Pancreas (tissue), 10 donors: Measurements from ENCODE around the gene AMH. TPM values are rescaled to one million over a fixed set of nuclear protein-coding genes. Genes with fewer than 3 reads are reported as not detected.

ENCODE experiments used
- ATAC-seq, 4 donors: fragments of 200-7000 bp; cut with Tn5 transposase; one replicate each; pipeline versions ENCODE4 v1.8.0 to v1.9.1; 2020; ENCODE audit warnings: mild to moderate bottlenecking in 4 of 4, moderate library complexity in 4 of 4
- DNase-seq, 6 donors: peaks; one replicate each; pipeline ENCODE4 v3.0.0-alpha.2; 2020
- FAIRE-seq: peaks from 2 replicates; lab custom pipeline; 2012; peaks lifted over from hg19 to GRCh38; lab: Jason Lieb, UNC
- H3K27ac ChIP-seq, 4 donors: fragments of 200-600 bp; sonication (generic); 1 replicate in 3 of 4; 2 replicates in 1 of 4; pipeline versions ENCODE4 v1.5.0 to v1.8.0; 2020
- H3K27me3 ChIP-seq, 4 donors: fragments of 200-600 bp; one replicate each; pipeline ENCODE4 v1.8.0; 2021
- H3K36me3 ChIP-seq, 3 donors: fragments of 200-600 bp; sonication (generic) in 1 of 3; one replicate each; pipeline versions ENCODE4 v1.5.0 to v1.8.0; 2020 to 2021
- H3K4me1 ChIP-seq, 3 donors: fragments of 200-600 bp; one replicate each; pipeline ENCODE4 v1.8.0; 2021
- H3K4me3 ChIP-seq, 4 donors: fragments of 200-600 bp; sonication (generic) in 2 of 4; one replicate each; pipeline versions ENCODE4 v1.5.0 to v1.8.0; 2020 to 2021
- H3K9me3 ChIP-seq, 4 donors: fragments of 200-600 bp; one replicate each; pipeline ENCODE4 v1.8.0; 2021
- WGBS, 2 donors: extraction: QIAGEN DNeasy Blood & Tissue Kit; methylation state at CpG; one replicate each; pipeline ENCODE4 v1.1.7; 2013; 5-methylcytosine and 5-hydroxymethylcytosine counted together
- intact Hi-C, 3 donors: fragments of 100-400 bp; cut with DNase I; formaldehyde crosslinking; loops; one replicate each; pipeline versions ENCODE4 v1.11.1 to v1.14.2; 2022
- polyA plus RNA-seq, 2 donors: library from polyadenylated mRNA; stranded (reverse); fragments of 200-250 nt; gene quantifications; one replicate each; pipeline ENCODE4 v1.2.3, GENCODE V29; 2013
- total RNA-seq, 6 donors: library from RNA; stranded (reverse); fragmentation: NEBNext Ultra II Directional in 4 of 6; extraction: Animal tissue kit (Norgen Biotek cat#: 25700) in 4 of 6; gene quantifications; one replicate each; pipeline versions ENCODE4 v1.2.1 to v1.2.4, GENCODE V29; 2021 to 2023
- TF ChIP-seq, protein P1 (sequence below), 4 donors: fragments of 200-600 bp; sonication (generic) in 3 of 4; IDR thresholded peaks; one replicate each; pipeline versions ENCODE4 v1.5.0 to v1.8.0; 2021; ENCODE audit warnings: antibody characterized with exemption in 4 of 4
- donor health status: healthy with polysubstance abuse.
- donor health status: DM: no; HTN: no; CAD: no; lungs with moderate emphysema.
- donor health status: DM: no; HTN: no; CAD: no.
- donor health status: control.
- donor health status: control.
- donor health status: Bipolar disorder and iron deficiency.
- donor health status: DM: yes; HTN: yes; CAD: no.
- donor health status: DM: no; HTN: no; CAD: no.
- donor health status: DM: no; HTN: no; CAD: no.
- donor health status: DM: yes; HTN: yes; CAD: no.

AMH gene
- total and polyA plus RNA-seq, 8 donors = 1.4 to 9.5 (median 2.4) TPM

DNA sequence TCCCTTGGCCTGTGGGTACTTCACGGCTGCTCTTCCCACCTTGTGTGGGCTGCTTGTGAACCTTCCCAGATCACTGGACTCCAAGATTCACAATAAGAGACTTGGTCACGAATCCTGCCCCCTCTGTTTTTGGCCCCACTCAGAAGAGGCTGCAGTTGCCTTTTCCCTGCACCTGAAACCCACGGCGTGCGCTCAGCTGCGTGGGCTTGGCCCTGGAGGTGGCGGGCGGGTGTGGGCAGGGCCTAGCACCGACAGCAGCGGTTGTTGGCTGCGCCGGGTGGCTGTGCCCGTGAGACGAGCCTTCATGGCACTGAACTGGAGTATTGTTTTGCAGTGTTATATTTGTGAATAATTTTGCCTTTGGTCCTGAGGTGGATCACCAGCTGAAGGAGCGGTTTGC lies 46.8 kb upstream of the AMH start:
- Histone ChIP-seq H3K4me3 (no peak overlapping the region), H3K9me3 (no peaks in the 10 kb centered on the region), H3K4me1 (no peaks in the 10 kb centered on the region), H3K36me3 (peaks cover 0 to 17% (median 0%) of the 10 kb centered on the region in 3 donors), H3K27me3 (no peaks in the 10 kb centered on the region), H3K27ac (no peak overlapping the region)
- 90 to 91% methylated on average over 15 of the region's 15 CpGs for WGBS, 2 donors
- no peak for DNase-seq
- FAIRE-seq = no peak
- TF ChIP-seq, protein P1, sequence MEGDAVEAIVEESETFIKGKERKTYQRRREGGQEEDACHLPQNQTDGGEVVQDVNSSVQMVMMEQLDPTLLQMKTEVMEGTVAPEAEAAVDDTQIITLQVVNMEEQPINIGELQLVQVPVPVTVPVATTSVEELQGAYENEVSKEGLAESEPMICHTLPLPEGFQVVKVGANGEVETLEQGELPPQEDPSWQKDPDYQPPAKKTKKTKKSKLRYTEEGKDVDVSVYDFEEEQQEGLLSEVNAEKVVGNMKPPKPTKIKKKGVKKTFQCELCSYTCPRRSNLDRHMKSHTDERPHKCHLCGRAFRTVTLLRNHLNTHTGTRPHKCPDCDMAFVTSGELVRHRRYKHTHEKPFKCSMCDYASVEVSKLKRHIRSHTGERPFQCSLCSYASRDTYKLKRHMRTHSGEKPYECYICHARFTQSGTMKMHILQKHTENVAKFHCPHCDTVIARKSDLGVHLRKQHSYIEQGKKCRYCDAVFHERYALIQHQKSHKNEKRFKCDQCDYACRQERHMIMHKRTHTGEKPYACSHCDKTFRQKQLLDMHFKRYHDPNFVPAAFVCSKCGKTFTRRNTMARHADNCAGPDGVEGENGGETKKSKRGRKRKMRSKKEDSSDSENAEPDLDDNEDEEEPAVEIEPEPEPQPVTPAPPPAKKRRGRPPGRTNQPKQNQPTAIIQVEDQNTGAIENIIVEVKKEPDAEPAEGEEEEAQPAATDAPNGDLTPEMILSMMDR (IDR thresholded peaks at IDR 0.05) = no peak
- no peak for ATAC-seq
- intact Hi-C loops = no loop called here

- FAIRE-seq (no peak), ATAC-seq (no peak), DNase-seq (no peak)
- TF ChIP-seq, protein P1 (IDR thresholded peaks at IDR 0.05) = no peak
- H3K4me3 ChIP-seq = no peak overlapping the region
- 94 to 95% methylated on average over 15 of the region's 15 CpGs for WGBS, 2 donors
- no peaks in the 10 kb centered on the region for H3K4me1 ChIP-seq
- no peaks in the 10 kb centered on the region for H3K27me3 ChIP-seq
- intact Hi-C loops = no loop called here
- H3K9me3 ChIP-seq = no peaks in the 10 kb centered on the region
- peaks cover 0 to 42% (median 16%) of the 10 kb centered on the region in 3 donors for H3K36me3 ChIP-seq
- no peak overlapping the region for H3K27ac ChIP-seq
These were observed 42.1 kb upstream of the AMH start for GRCh38 chr19:2207008-2207407.

DNA sequence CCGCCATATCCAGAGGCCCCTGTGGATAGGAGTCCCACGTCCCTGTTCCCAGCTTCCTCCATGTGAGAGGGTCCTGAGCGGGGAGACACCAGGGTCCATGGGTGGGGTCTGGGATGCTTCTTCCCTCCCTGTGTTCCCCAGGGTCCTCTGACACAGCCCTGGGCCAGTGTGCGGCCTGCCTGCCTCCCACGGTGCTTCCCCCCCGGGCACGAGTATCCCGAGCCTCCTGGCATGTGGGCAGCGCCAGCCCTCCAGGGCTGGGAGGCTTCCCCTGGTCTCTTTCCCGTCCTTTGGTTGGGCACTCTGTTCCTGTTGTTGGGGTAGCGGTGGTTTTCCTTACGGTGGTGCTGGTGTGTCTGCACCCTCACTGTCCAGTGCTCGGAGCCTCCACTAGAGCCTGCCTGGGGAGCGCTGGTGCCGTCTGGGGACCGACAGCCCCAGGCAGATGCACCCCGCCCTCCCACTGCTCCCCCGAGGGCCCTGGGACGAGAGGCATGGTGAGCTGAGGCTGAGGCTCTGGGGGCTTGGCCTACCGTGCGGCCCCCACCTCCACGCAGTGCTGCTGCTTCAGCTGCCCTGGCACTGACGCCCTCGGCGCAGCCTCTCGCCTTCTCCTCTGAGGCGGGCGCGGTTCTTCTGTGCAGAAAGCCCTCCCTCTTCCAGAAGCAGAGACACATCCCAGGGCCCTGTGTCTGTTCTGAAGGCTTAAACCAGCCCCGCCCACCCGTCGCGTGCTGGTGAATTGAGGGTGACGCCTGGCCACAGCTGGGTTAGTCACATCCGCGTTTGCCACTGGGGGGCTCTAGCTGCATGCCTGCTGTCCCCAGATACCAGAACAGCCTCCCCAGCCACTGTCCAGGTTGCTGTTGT lies 40.9 kb upstream of the AMH start:
- ATAC-seq (peak in 1 of 4 donors; percentile 53), FAIRE-seq (no peak), DNase-seq (no peak)
- no peak overlapping the region for H3K27ac ChIP-seq
- 85 to 87% methylated on average over 28 to 36 of the region's 36 CpGs for WGBS, 2 donors
- H3K4me3 ChIP-seq = no peak overlapping the region
- H3K9me3 ChIP-seq = no peaks in the 10 kb centered on the region
- TF ChIP-seq, protein P1 (IDR thresholded peaks at IDR 0.05) = no peak
- H3K36me3 ChIP-seq = peaks cover 0 to 54% (median 16%) of the 10 kb centered on the region in 3 donors
- no peaks in the 10 kb centered on the region for H3K4me1 ChIP-seq
- no peaks in the 10 kb centered on the region for H3K27me3 ChIP-seq
- intact Hi-C loops = no loop called here

- H3K9me3 ChIP-seq = no peaks in the 10 kb centered on the region
- peaks cover 5 to 54% (median 19%) of the 10 kb centered on the region in 3 donors for H3K36me3 ChIP-seq
- TF ChIP-seq, protein P1 (IDR thresholded peaks at IDR 0.05) = no peak
- DNase-seq (no peak), ATAC-seq (no peak), FAIRE-seq (no peak)
- WGBS, 2 donors = 84 to 91% methylated on average over 10 of the region's 10 CpGs
- intact Hi-C loops = no loop called here
- no peaks in the 10 kb centered on the region for H3K4me1 ChIP-seq
- no peaks in the 10 kb centered on the region for H3K27me3 ChIP-seq
- no peak overlapping the region for H3K4me3 ChIP-seq
- H3K27ac ChIP-seq = no peak overlapping the region
These were observed 40.1 kb upstream of the AMH start for GRCh38 chr19:2208975-2209374.

GRCh38 chr19:2209408-2209807 lies 39.7 kb upstream of the AMH start:
- Histone ChIP-seq H3K4me3 (no peak overlapping the region), H3K9me3 (no peaks in the 10 kb centered on the region), H3K36me3 (peaks cover 8 to 59% (median 23%) of the 10 kb centered on the region in 3 donors), H3K4me1 (no peaks in the 10 kb centered on the region), H3K27ac (no peak overlapping the region), H3K27me3 (no peaks in the 10 kb centered on the region)
- TF ChIP-seq, protein P1 (IDR thresholded peaks at IDR 0.05) = no peak
- FAIRE-seq (no peak), ATAC-seq (no peak), DNase-seq (no peak)
- 93 to 95% methylated on average over 17 of the region's 17 CpGs for WGBS, 2 donors
- intact Hi-C loops = no loop called here
